Transverse colon (tissue), 4 donors: Measurements from ENCODE around the gene ETV6. TPM values are rescaled to one million over a fixed set of nuclear protein-coding genes. Genes with fewer than 3 reads are reported as not detected.
A peak's percentile ranks its signal among the peaks of the same experiment; 100 is the strongest.

Source experiments
- DNase-seq: peaks from one replicate; pipeline ENCODE4 v3.0.0-alpha.2; 2019
- H3K27ac ChIP-seq, 4 donors: fragments of 200-600 bp; sonication (generic); 2 replicates each; pipeline ENCODE4 v1.5.1; 2016 to 2018; ENCODE audit warnings: inconsistent platforms in 4 of 4
- H3K27me3 ChIP-seq: fragments of 200-600 bp; sonication (generic); 2 replicates; pipeline ENCODE4 v1.5.1; 2017; ENCODE audit warnings: inconsistent platforms
- H3K36me3 ChIP-seq, 4 donors: fragments of 200-600 bp; sonication (generic); 2 replicates each; pipeline ENCODE4 v1.5.1; 2017 to 2019; ENCODE audit warnings: inconsistent platforms in 4 of 4
- H3K4me1 ChIP-seq, 4 donors: fragments of 200-600 bp; sonication (generic); 2 replicates each; pipeline ENCODE4 v1.5.1; 2017 to 2020; ENCODE audit warnings: inconsistent platforms in 4 of 4
- H3K4me3 ChIP-seq, 4 donors: fragments of 200-600 bp; sonication (generic); 1 replicate in 1 of 4; 2 replicates in 3 of 4; pipeline versions ENCODE4 v1.5.1 to v1.6.1; 2017 to 2019; ENCODE audit warnings: inconsistent platforms in 4 of 4
- H3K9me3 ChIP-seq, 2 donors: fragments of 200-600 bp; sonication (generic); 2 replicates each; pipeline ENCODE4 v1.5.1; 2017 to 2019; ENCODE audit warnings: inconsistent platforms in 2 of 2
- CTCF ChIP-seq, 5 experiments: fragments of 200-600 bp in 3 of 5; fragments of 450-650 bp in 2 of 5; sonication (generic) in 3 of 5; IDR thresholded peaks; 1 replicate in 2 of 5; 2 replicates in 3 of 5; pipeline ENCODE4 v1.5.1; 2016 to 2017; ENCODE audit warnings: antibody characterized with exemption in 5 of 5, inconsistent platforms in 3 of 5, mild to moderate bottlenecking in 2 of 5, moderate library complexity in 1 of 5
- EP300 ChIP-seq: sonication (generic); formaldehyde crosslinking; IDR thresholded peaks from one replicate; pipeline ENCODE4 v1.6.1; 2017; ENCODE audit warnings: antibody characterized with exemption, low read depth
- POLR2A ChIP-seq: fragments of 450-650 bp; IDR thresholded peaks from one replicate; pipeline ENCODE4 v1.6.1; 2016; ENCODE audit warnings: antibody characterized with exemption, mild to moderate bottlenecking, moderate library complexity
- POLR2AphosphoS5 ChIP-seq, 3 donors: sonication (generic); formaldehyde crosslinking; IDR thresholded peaks; one replicate each; pipeline ENCODE4 v1.6.1; 2016; ENCODE audit warnings: antibody characterized with exemption in 3 of 3
- WGBS, 2 donors: methylation state at CpG; one replicate each; pipeline ENCODE4 v1.1.5; 2018; ENCODE audit warnings: low coverage in 1 of 2; 5-methylcytosine and 5-hydroxymethylcytosine counted together
- in situ Hi-C, 4 donors: fragments of 200-750 bp; cut with MboI; loops; one replicate each; pipeline versions ENCODE4 v1.15.0 to v1.15.1; 2017; ENCODE audit warnings: low sequenced_read_pairs in 3 of 4, low pct_ligation_motif_present in 1 of 4, low pct_unique_long_range_greater_than_20kb in 1 of 4
- intact Hi-C: fragments of 100-400 bp; cut with DNase I; formaldehyde crosslinking; loops from one replicate; pipeline ENCODE4 v1.15.1; 2023; ENCODE audit warnings: low total_unique reads
- total RNA-seq, 4 donors: library from RNA; depleted of rRNA; stranded (reverse); fragments of >200 nt; gene quantifications; one replicate each; pipeline ENCODE4 v1.1.0, GENCODE V29; 2016

The ETV6 gene
- total RNA-seq, 4 donors from 2014 or later = 19.9 to 47.9 (median 41.0) TPM

- in situ Hi-C loops (no loop called here), intact Hi-C loops (loop anchor here (10.0 kb wide), 1 partner anchor 55 kb away; no protein-coding TSS in a partner anchor)
- H3K36me3 ChIP-seq = peaks cover 0 to 8% (median 0%) of the 10 kb centered on the region in 4 donors
- no peaks in the 10 kb centered on the region for H3K9me3 ChIP-seq
- H3K4me1 ChIP-seq = peaks cover 17 to 50% (median 21%) of the 10 kb centered on the region in 4 donors
- 78 to 91% methylated on average over 7 to 11 of the region's 11 CpGs for WGBS, 2 donors
- TF ChIP-seq CTCF (IDR thresholded peaks at IDR 0.05) (no peak), EP300 (no peak), POLR2A (no peak), POLR2AphosphoS5 (IDR thresholded peaks at IDR 0.05) (no peak)
- no peak for DNase-seq
- no peak overlapping the region for H3K4me3 ChIP-seq
- H3K27ac ChIP-seq = peak overlapping the region; percentile 56 to 74 (median 64)
- H3K27me3 ChIP-seq = no peaks in the 10 kb centered on the region
Observed at GRCh38 chr12:11749943-11750690, 100.6 kb downstream of the ETV6 start.

GRCh38 chr12:11752403-11753149 is 103.1 kb downstream of the ETV6 start:
- no peak overlapping the region for H3K4me3 ChIP-seq
- 84% methylated on average over 10 to 21 of the region's 21 CpGs for WGBS, 2 donors
- intact Hi-C loops = loop anchor here (10.0 kb wide), 1 partner anchor 52 kb away; no protein-coding TSS in a partner anchor
- DNase-seq = no peak
- H3K9me3 ChIP-seq = no peaks in the 10 kb centered on the region
- H3K36me3 ChIP-seq = peaks cover 0 to 8% (median 0%) of the 10 kb centered on the region in 4 donors
- in situ Hi-C loops = no loop called here
- no peaks in the 10 kb centered on the region for H3K27me3 ChIP-seq
- H3K27ac ChIP-seq = peak overlapping the region; percentile 74 to 87 (median 82)
- peaks cover 22 to 61% (median 29%) of the 10 kb centered on the region in 4 donors for H3K4me1 ChIP-seq
- TF ChIP-seq POLR2AphosphoS5 (IDR thresholded peaks at IDR 0.05) (no peak), POLR2A (no peak), EP300 (no peak), CTCF (IDR thresholded peaks at IDR 0.05) (no peak)

GRCh38 chr12:11753150-11753499 is 103.7 kb downstream of the ETV6 start:
- Histone ChIP-seq H3K27ac (peak overlapping the region; percentile 74 to 87 (median 82)), H3K27me3 (no peaks in the 10 kb centered on the region), H3K36me3 (peaks cover 0 to 8% (median 0%) of the 10 kb centered on the region in 4 donors), H3K4me3 (no peak overlapping the region), H3K4me1 (peaks cover 27 to 61% (median 34%) of the 10 kb centered on the region in 4 donors), H3K9me3 (no peaks in the 10 kb centered on the region)
- TF ChIP-seq POLR2AphosphoS5 (IDR thresholded peaks at IDR 0.05) (peak in 1 of 3 donors; percentile 23), EP300 (no peak), CTCF (IDR thresholded peaks at IDR 0.05) (no peak), POLR2A (no peak)
- intact Hi-C loops = loop anchor here (10.0 kb wide), 1 partner anchor 52 kb away; no protein-coding TSS in a partner anchor
- peak; percentile 57 for DNase-seq
- in situ Hi-C loops = no loop called here
- 27 to 58% methylated on average over 2 of the region's 2 CpGs for WGBS, 2 donors

- no peak for TF ChIP-seq EP300
- no peak for TF ChIP-seq CTCF (IDR thresholded peaks at IDR 0.05)
- no peak for TF ChIP-seq POLR2A
- no peak for TF ChIP-seq POLR2AphosphoS5 (IDR thresholded peaks at IDR 0.05)
- in situ Hi-C loops (no loop called here), intact Hi-C loops (loop anchor here (10.0 kb wide), 1 partner anchor 51 kb away; no protein-coding TSS in a partner anchor)
- no peaks in the 10 kb centered on the region for H3K27me3 ChIP-seq
- peaks cover 0 to 8% (median 0%) of the 10 kb centered on the region in 4 donors for H3K36me3 ChIP-seq
- no peaks in the 10 kb centered on the region for H3K9me3 ChIP-seq
- peaks cover 29 to 63% (median 41%) of the 10 kb centered on the region in 4 donors for H3K4me1 ChIP-seq
- no peak overlapping the region for H3K4me3 ChIP-seq
- peak overlapping the region; percentile 74 to 87 (median 82) for H3K27ac ChIP-seq
- no peak for DNase-seq
- WGBS, 2 donors = 79 to 80% methylated on average over 3 to 5 of the region's 5 CpGs
Observed at GRCh38 chr12:11753826-11754225, 104.4 kb downstream of the ETV6 start.
